CD4-positive, alpha-beta memory T cell (primary cell): Measurements from ENCODE around the gene GOLGA8T. TPM values are rescaled to one million over a fixed set of nuclear protein-coding genes. Genes with fewer than 3 reads are reported as not detected.
A peak's percentile ranks its signal among the peaks of the same experiment; 100 is the strongest.
"Not testable (repeated sequence)": the region's sequence is repeated elsewhere in the genome, so short reads cannot be mapped to it uniquely, and the experiment has no call there.

Experiments
- CTCF ChIA-PET: fragments of 350-600 bp; sonication (Branson Sonifier 250); formaldehyde crosslinking; loops from one replicate; lab custom pipeline; 2021; ENCODE audit warnings: inconsistent platforms; ENCODE audit not compliant: partially characterized antibody; lab: Charles Lee
- POLR2A ChIA-PET: fragments of 350-600 bp; sonication (Branson Sonifier 250); formaldehyde crosslinking; loops from one replicate; lab custom pipeline; 2021; ENCODE audit not compliant: partially characterized antibody; lab: Charles Lee
- DNase-seq, 5 donors: peaks; one replicate each; pipeline versions ENCODE4 v3.0.0 to v3.0.0-alpha.2; 2020 to 2022; ENCODE audit warnings: mixed read lengths in 1 of 5
- H3K27ac ChIP-seq: one replicate; pipeline ENCODE4 v1.7.0; 2013; ENCODE audit warnings: low read depth, low read length
- H3K27me3 ChIP-seq: 2 replicates; pipeline ENCODE4 v1.7.0; 2013; ENCODE audit warnings: mild to moderate bottlenecking, low read length, moderate library complexity; ENCODE audit not compliant: insufficient read depth
- H3K36me3 ChIP-seq: 2 replicates; pipeline ENCODE4 v1.7.0; 2013; ENCODE audit warnings: mild to moderate bottlenecking, low read length, moderate library complexity; ENCODE audit not compliant: insufficient read depth
- H3K4me1 ChIP-seq: 2 replicates; pipeline ENCODE4 v1.7.0; 2013; ENCODE audit warnings: mild to moderate bottlenecking, low read length, moderate library complexity; ENCODE audit not compliant: insufficient read depth
- H3K4me3 ChIP-seq, 2 donors: one replicate each; pipeline ENCODE4 v1.7.0; 2013; ENCODE audit warnings: low read length in 2 of 2, mild to moderate bottlenecking in 1 of 2
- H3K9me3 ChIP-seq, 2 donors: one replicate each; pipeline ENCODE4 v1.7.0; 2013; ENCODE audit warnings: low read length in 2 of 2, control low read depth in 1 of 2; ENCODE audit not compliant: control insufficient read depth in 1 of 2
- H3K27ac Mint-ChIP-seq, 7 donors: one replicate each; pipeline ENCODE4 v1.8.0; 2020 to 2021; ENCODE audit warnings: mixed read lengths in 7 of 7, mild to moderate bottlenecking in 6 of 7, inconsistent platforms in 3 of 7, moderate library complexity in 3 of 7
- H3K27me3 Mint-ChIP-seq, 2 donors: one replicate each; pipeline ENCODE4 v1.8.0; 2020 to 2021; ENCODE audit warnings: mixed read lengths in 2 of 2
- H3K36me3 Mint-ChIP-seq, 2 donors: one replicate each; pipeline ENCODE4 v1.8.0; 2020 to 2021; ENCODE audit warnings: mixed read lengths in 2 of 2, inconsistent platforms in 1 of 2, mild to moderate bottlenecking in 1 of 2
- H3K4me1 Mint-ChIP-seq, 4 donors: one replicate each; pipeline ENCODE4 v1.8.0; 2020 to 2021; ENCODE audit warnings: mixed read lengths in 4 of 4, mild to moderate bottlenecking in 1 of 4
- H3K4me3 Mint-ChIP-seq, 8 donors: one replicate each; pipeline ENCODE4 v1.8.0; 2020 to 2021; ENCODE audit warnings: mixed read lengths in 8 of 8, mild to moderate bottlenecking in 7 of 8, moderate library complexity in 6 of 8, inconsistent platforms in 3 of 8
- H3K9me3 Mint-ChIP-seq, 8 donors: one replicate each; pipeline ENCODE4 v1.8.0; 2020 to 2021; ENCODE audit warnings: mixed read lengths in 8 of 8, mild to moderate bottlenecking in 5 of 8, inconsistent platforms in 3 of 8, moderate library complexity in 1 of 8
- intact Hi-C: fragments of 100-400 bp; cut with micrococcal nuclease; formaldehyde crosslinking; loops from one replicate; pipeline ENCODE4 v1.15.1; 2023
- polyA plus RNA-seq, 2 donors: library from polyadenylated mRNA; unstranded; fragments of 300-500 nt; fragmentation: Illumina TruSeq; gene quantifications; one replicate each; pipeline ENCODE4 v1.2.3, GENCODE V29; 2021
- total RNA-seq, 2 experiments: library from RNA; stranded (reverse); gene quantifications; one replicate each; pipeline ENCODE4 v1.2.3, GENCODE V29; 2021

Gene GOLGA8T
- total and polyA plus RNA-seq, 4 experiments from 2014 or later, result 0.72 TPM; not detected in 3

- H3K4me1 ChIP-seq, H3K9me3 ChIP-seq, POLR2A ChIA-PET, H3K27ac ChIP-seq, H3K4me3 ChIP-seq, H3K36me3 ChIP-seq, intact Hi-C loops, H3K4me3 Mint-ChIP-seq, H3K27me3 ChIP-seq, H3K27me3 Mint-ChIP-seq, H3K9me3 Mint-ChIP-seq, CTCF ChIA-PET, H3K36me3 Mint-ChIP-seq: not testable (repeated sequence)
- DNase-seq, result peak in 1 of 5 donors; percentile 29
- peak overlapping the region in 1 of 7 donors; percentile 29 for H3K27ac Mint-ChIP-seq
- H3K4me1 Mint-ChIP-seq, result peaks cover 6 to 13% (median 11%) of the 10 kb centered on the region in 4 donors
Observed at GRCh38 chr15:30175291-30175690, 40.4 kb downstream of the GOLGA8T start.

- H3K27ac ChIP-seq, CTCF ChIA-PET, H3K9me3 Mint-ChIP-seq, H3K36me3 Mint-ChIP-seq, H3K27me3 ChIP-seq, H3K36me3 ChIP-seq, DNase-seq, H3K4me3 ChIP-seq, H3K9me3 ChIP-seq, H3K27me3 Mint-ChIP-seq, H3K27ac Mint-ChIP-seq, H3K4me1 ChIP-seq, intact Hi-C loops, POLR2A ChIA-PET, H3K4me3 Mint-ChIP-seq: not testable (repeated sequence)
- peaks cover 6 to 13% (median 11%) of the 10 kb centered on the region in 4 donors for H3K4me1 Mint-ChIP-seq
Observed at GRCh38 chr15:30176613-30177012, 41.8 kb downstream of the GOLGA8T start.

- H3K4me1 ChIP-seq, H3K36me3 ChIP-seq, H3K27ac ChIP-seq, H3K36me3 Mint-ChIP-seq, H3K4me3 Mint-ChIP-seq, H3K9me3 Mint-ChIP-seq, H3K9me3 ChIP-seq, intact Hi-C loops, H3K27ac Mint-ChIP-seq, H3K4me1 Mint-ChIP-seq, CTCF ChIA-PET, H3K27me3 Mint-ChIP-seq, H3K4me3 ChIP-seq, DNase-seq, POLR2A ChIA-PET, H3K27me3 ChIP-seq: not testable (repeated sequence)
Observed at GRCh38 chr15:30179814-30180213, 45.0 kb downstream of the GOLGA8T start.

GRCh38 chr15:30185495-30185894 is 50.6 kb downstream of the GOLGA8T start:
- H3K27me3 ChIP-seq, H3K9me3 ChIP-seq, H3K36me3 Mint-ChIP-seq, H3K27me3 Mint-ChIP-seq, H3K4me1 Mint-ChIP-seq, H3K27ac Mint-ChIP-seq, CTCF ChIA-PET, intact Hi-C loops, H3K36me3 ChIP-seq, H3K4me3 ChIP-seq, H3K9me3 Mint-ChIP-seq, H3K4me1 ChIP-seq, H3K27ac ChIP-seq, DNase-seq, POLR2A ChIA-PET, H3K4me3 Mint-ChIP-seq: not testable (repeated sequence)

- CTCF ChIA-PET, result not testable (repeated sequence)
Observed at GRCh38 chr15:30187429-30187828, 52.6 kb downstream of the GOLGA8T start.

GRCh38 chr15:30189754-30190153 is 54.9 kb downstream of the GOLGA8T start:
- H3K36me3 Mint-ChIP-seq, H3K4me1 ChIP-seq, H3K4me1 Mint-ChIP-seq, CTCF ChIA-PET, H3K4me3 ChIP-seq, H3K4me3 Mint-ChIP-seq, H3K27ac ChIP-seq, H3K36me3 ChIP-seq, H3K27me3 ChIP-seq, POLR2A ChIA-PET, DNase-seq, H3K27ac Mint-ChIP-seq, H3K9me3 ChIP-seq, H3K9me3 Mint-ChIP-seq, H3K27me3 Mint-ChIP-seq, intact Hi-C loops: not testable (repeated sequence)

More at GRCh38 chr15:30187429-30187828, 52.6 kb downstream of the GOLGA8T start:
- H3K4me1 Mint-ChIP-seq, H3K4me1 ChIP-seq, H3K9me3 ChIP-seq, H3K27me3 Mint-ChIP-seq, H3K4me3 ChIP-seq, intact Hi-C loops, H3K36me3 ChIP-seq, H3K27ac ChIP-seq, DNase-seq, POLR2A ChIA-PET, H3K4me3 Mint-ChIP-seq, H3K9me3 Mint-ChIP-seq, H3K27me3 ChIP-seq, H3K36me3 Mint-ChIP-seq, H3K27ac Mint-ChIP-seq: not testable (repeated sequence)

GRCh38 chr15:30191143-30191542 is 56.3 kb downstream of the GOLGA8T start:
- H3K4me1 ChIP-seq, H3K27me3 Mint-ChIP-seq, H3K36me3 Mint-ChIP-seq, intact Hi-C loops, H3K9me3 Mint-ChIP-seq, H3K27me3 ChIP-seq, DNase-seq, H3K4me1 Mint-ChIP-seq, H3K4me3 ChIP-seq, H3K9me3 ChIP-seq, POLR2A ChIA-PET, H3K27ac ChIP-seq, CTCF ChIA-PET, H3K36me3 ChIP-seq, H3K27ac Mint-ChIP-seq, H3K4me3 Mint-ChIP-seq: not testable (repeated sequence)

GRCh38 chr15:30191639-30192038 is 56.8 kb downstream of the GOLGA8T start:
- H3K9me3 Mint-ChIP-seq, CTCF ChIA-PET, H3K36me3 Mint-ChIP-seq, H3K4me1 ChIP-seq, H3K4me1 Mint-ChIP-seq, intact Hi-C loops, H3K27ac ChIP-seq, H3K4me3 ChIP-seq, H3K36me3 ChIP-seq, DNase-seq, H3K27me3 Mint-ChIP-seq, H3K27me3 ChIP-seq, POLR2A ChIA-PET, H3K27ac Mint-ChIP-seq, H3K9me3 ChIP-seq: not testable (repeated sequence)
- peak overlapping the region in 5 of 8 donors; percentile 64 to 81 (median 77) for H3K4me3 Mint-ChIP-seq
